Measurements from ENCODE around the gene NTF4. TPM values are rescaled to one million over a fixed set of nuclear protein-coding genes. Genes with fewer than 3 reads are reported as not detected.
"Not testable (repeated sequence)": the region's sequence is repeated elsewhere in the genome, so short reads cannot be mapped to it uniquely, and the experiment has no call there.

Gene NTF4
- total and polyA plus RNA-seq, 12 donors, result 0.55 TPM; not detected in 11

DNA sequence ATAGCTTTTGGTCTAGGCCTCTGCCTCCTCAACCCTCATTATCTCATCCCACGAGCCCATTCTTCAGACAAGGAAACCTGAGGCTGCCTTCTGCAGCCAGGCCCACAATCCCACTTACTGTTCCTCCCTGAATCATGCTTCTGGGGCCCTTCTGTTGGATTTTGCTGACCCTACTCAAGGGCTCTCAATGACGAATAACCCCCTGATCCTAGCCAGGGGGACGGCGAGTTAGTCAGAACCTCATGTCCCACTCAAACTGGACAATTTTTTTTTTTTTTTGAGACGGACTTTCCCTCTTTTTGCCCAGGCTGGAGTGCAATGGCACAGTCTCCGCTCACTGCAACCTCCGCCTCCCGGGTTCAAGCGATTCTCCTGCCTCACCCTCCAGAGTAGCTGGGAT is 42.5 kb downstream of the NTF4 start:
- intact Hi-C loops (cut with DNase I), result no loop called here
- H3K27me3 ChIP-seq, result no peaks in the 10 kb centered on the region
- H3K4me3 ChIP-seq, result no peak overlapping the region
- H3K9me3 ChIP-seq (replicated peaks in 1 of 3), result no peaks in the 10 kb centered on the region
- peaks cover 3 to 19% of the 10 kb centered on the region in 2 donors for H3K4me1 ChIP-seq (replicated peaks in 1 of 2)
- DNase-seq, result no peak
- H3K36me3 ChIP-seq (replicated peaks in 1 of 2), result no peaks in the 10 kb centered on the region
- TF ChIP-seq, protein P1, sequence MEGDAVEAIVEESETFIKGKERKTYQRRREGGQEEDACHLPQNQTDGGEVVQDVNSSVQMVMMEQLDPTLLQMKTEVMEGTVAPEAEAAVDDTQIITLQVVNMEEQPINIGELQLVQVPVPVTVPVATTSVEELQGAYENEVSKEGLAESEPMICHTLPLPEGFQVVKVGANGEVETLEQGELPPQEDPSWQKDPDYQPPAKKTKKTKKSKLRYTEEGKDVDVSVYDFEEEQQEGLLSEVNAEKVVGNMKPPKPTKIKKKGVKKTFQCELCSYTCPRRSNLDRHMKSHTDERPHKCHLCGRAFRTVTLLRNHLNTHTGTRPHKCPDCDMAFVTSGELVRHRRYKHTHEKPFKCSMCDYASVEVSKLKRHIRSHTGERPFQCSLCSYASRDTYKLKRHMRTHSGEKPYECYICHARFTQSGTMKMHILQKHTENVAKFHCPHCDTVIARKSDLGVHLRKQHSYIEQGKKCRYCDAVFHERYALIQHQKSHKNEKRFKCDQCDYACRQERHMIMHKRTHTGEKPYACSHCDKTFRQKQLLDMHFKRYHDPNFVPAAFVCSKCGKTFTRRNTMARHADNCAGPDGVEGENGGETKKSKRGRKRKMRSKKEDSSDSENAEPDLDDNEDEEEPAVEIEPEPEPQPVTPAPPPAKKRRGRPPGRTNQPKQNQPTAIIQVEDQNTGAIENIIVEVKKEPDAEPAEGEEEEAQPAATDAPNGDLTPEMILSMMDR (IDR thresholded peaks at IDR 0.05), result no peak
- WGBS, 4 donors, result 85 to 91% (median 87%) methylated on average over 9 of the region's 9 CpGs
- H3K27ac ChIP-seq, result no peak overlapping the region

DNA sequence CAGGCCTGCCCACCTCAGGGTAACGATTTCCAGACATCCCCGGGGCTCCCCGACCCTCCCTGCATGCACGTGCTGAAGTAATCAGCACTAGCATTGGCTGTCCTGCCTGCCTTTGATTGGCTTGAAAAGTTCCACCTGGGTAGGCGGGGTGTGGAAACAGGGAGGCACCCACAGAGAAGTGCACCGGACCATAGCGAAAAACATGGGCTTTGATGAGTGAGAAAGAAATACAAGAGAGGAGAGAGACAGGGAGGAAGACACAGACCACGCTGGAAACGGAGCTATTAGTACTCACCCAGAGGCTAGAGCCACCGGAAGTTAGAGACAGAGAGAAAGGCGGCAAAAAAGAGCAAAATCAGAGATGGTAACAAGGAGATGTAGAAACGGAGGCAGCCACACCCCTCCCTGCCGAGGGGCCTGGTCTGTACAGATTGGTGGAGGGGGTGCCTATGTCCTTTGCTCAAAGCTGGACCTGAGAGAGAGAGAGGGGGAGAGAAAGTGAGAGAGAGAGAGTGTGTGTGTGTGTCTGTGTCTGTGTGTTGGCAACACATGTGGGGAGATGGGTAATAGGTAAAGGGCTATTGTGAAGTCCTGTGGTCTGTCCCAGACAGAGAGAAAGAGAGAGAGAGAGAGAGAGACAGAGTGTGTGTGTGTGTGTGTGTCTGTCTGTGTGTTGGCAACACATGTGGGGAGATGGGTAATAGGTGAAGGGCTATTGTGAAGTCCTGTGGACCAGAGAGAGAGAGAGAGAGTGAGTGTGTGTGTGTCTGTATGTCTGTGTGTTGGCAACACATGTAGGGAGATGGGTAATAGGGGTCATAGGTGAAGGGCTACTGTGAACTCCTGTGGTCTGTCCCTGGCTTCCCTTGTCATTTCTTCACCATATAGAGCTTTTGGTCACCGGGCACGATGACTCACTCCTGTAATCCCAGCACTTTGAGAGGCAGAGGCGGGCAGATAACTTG is 43.4 kb downstream of the NTF4 start:
- Histone ChIP-seq H3K4me3 (no peak overlapping the region), H3K4me1 (replicated peaks in 1 of 2) (peaks cover 3 to 19% of the 10 kb centered on the region in 2 donors), H3K27ac (no peak overlapping the region), H3K9me3 (replicated peaks in 1 of 3) (no peaks in the 10 kb centered on the region), H3K27me3 (no peaks in the 10 kb centered on the region), H3K36me3 (replicated peaks in 1 of 2) (no peaks in the 10 kb centered on the region)
- TF ChIP-seq, protein P1 (IDR thresholded peaks at IDR 0.05), result no peak
- no peak for TF ChIP-seq POLR2A (IDR thresholded peaks at IDR 0.05)
- 47 to 59% (median 54%) methylated on average over 16 of the region's 16 CpGs for WGBS, 4 donors
- intact Hi-C loops (cut with DNase I), result no loop called here
- no peak for DNase-seq

DNA sequence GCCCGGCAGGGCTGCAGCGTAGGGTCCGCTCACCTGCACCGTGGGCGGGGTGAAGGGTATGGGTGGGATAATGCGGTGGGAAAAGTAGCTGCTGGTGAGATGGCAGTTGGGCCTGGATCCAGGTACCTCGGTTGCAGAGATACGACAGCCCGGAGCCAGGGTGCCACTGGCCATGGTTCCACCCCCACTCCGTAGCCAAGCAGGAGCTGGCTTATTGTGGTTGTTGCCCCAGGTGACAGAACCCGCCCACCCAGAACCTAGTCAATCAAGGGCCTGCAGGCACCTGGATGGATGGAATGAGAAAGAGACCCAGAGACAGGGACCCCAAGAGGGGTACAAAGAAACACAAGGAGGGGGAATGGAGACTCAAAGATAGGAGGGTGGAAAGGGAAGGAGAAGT is 44.3 kb downstream of the NTF4 start:
- DNase-seq, result no peak
- H3K4me1 ChIP-seq (replicated peaks in 1 of 2), result peaks cover 3 to 19% of the 10 kb centered on the region in 2 donors
- H3K4me3 ChIP-seq, result no peak overlapping the region
- no peak overlapping the region for H3K27ac ChIP-seq
- H3K36me3 ChIP-seq (replicated peaks in 1 of 2), result no peaks in the 10 kb centered on the region
- intact Hi-C loops (cut with DNase I), result no loop called here
- no peaks in the 10 kb centered on the region for H3K27me3 ChIP-seq
- 79 to 86% (median 82%) methylated on average over 6 to 11 of the region's 11 CpGs for WGBS, 4 donors
- no peak for TF ChIP-seq POLR2A (IDR thresholded peaks at IDR 0.05)
- TF ChIP-seq, protein P1 (IDR thresholded peaks at IDR 0.05), result no peak
- H3K9me3 ChIP-seq (replicated peaks in 1 of 3), result no peaks in the 10 kb centered on the region

DNA sequence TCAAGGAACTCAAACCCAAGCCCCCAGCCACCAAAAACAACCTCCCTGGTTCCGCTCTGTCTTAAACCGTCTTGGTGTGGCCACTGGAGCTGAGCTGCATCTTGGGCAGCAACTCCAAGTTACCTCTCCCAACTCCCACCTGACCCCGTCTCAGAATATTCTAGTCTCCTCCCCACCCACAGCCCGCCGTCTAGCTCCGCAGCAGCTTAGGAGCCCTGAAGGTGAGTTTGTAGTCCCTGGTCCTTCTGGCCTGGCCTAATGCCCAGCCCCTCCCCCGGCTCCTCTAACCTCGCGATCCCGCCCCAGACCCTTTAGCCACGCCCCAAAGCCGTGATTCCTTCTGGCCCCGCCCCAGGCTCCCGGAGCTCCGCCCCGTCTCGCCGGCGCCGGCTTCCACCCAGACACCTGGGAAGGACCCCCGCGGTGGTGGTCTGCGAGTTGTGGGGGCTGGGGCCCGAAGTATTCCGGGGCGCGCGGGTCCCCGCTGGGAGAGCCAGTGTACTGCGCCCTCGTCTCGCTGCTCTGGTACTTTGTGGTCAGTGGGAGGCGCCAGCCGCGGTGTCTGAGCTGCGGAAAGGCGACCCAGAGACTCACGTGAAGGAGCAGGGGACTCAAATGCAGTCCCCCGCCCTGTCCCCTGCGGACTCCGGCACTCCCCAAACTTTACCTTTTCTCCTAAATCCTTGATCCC is 45.2 kb downstream of the NTF4 start:
- peaks cover 3 to 19% of the 10 kb centered on the region in 2 donors for H3K4me1 ChIP-seq (replicated peaks in 1 of 2)
- no peaks in the 10 kb centered on the region for H3K27me3 ChIP-seq
- peak overlapping the region in 2 of 4 donors; percentile 22 to 51 for H3K4me3 ChIP-seq
- H3K9me3 ChIP-seq (replicated peaks in 1 of 3), result no peaks in the 10 kb centered on the region
- peak; percentile 50 to 80 (median 75) for DNase-seq
- H3K27ac ChIP-seq, result no peak overlapping the region
- H3K36me3 ChIP-seq (replicated peaks in 1 of 2), result no peaks in the 10 kb centered on the region
- intact Hi-C loops (cut with DNase I), result no loop called here
- 11 to 33% (median 17%) methylated on average over 6 to 41 of the region's 41 CpGs for whole genome bisulfite sequencing, 4 donors
- TF ChIP-seq POLR2A (IDR thresholded peaks at IDR 0.05), result no peak
- TF ChIP-seq, protein P1 (IDR thresholded peaks at IDR 0.05), result peak in 1 of 6 experiments; percentile 21

DNA sequence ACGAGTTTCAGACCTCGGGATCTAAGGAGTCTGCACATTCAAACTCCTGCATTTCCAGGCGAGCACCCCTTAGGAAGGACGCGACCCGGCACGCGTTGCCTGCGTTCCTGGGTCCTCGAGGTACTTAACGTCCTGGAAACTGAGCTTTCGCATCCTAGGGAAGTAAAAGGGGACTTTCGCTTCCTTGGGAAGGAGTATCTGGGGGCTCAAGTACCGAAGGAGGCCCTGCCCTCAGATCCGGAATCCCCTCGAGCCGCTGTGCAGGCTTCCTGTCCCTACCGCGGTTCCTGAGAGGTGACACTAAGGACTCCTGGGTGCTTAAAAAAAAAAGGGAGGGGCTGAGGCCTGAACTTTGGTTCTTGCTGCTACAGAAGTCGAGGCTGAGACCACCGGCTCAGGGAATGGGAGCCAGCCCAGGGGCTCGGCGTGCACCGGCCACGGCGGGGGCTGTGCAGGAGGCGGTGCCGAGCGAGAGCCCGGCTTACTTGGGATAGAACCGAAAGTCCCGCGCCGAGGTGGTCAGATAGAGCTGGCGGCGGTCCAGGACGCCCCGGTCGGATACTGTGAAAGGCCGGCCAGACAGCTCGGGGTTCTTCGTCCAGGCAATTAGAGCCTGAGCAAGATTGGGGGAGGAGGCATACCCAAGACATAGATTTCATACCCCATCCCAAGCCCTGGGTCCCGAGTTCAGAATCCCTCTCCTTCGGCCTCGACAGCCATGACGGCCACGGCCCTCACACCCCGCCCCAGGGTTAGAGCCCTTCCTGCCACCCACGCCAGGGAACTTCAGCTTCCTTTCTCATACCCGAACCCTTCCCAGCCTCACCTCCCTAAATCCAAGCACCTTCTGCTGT is 46.0 kb downstream of the NTF4 start:
- peak in 3 of 7 donors; percentile 33 to 57 (median 36) for DNase-seq
- H3K9me3 ChIP-seq (replicated peaks in 1 of 3); H3K27ac ChIP-seq; H3K36me3 ChIP-seq (replicated peaks in 1 of 2); intact Hi-C loops (cut with DNase I); H3K27me3 ChIP-seq: not testable (repeated sequence)
- WGBS, 4 donors, result 6 to 13% (median 10%) methylated on average over 16 to 50 of the region's 50 CpGs
- H3K4me3 ChIP-seq, result peak overlapping the region in 2 of 4 donors; percentile 22 to 51
- peaks cover 3 to 19% of the 10 kb centered on the region in 2 donors for H3K4me1 ChIP-seq (replicated peaks in 1 of 2)

Data from adrenal gland (tissue), 12 donors.